D721Med (cell line): ENCODE data around the gene GNG4.

ENCODE experiments used
- DNase-seq: peaks from one replicate; pipeline ENCODE4 v3.0.0; 2011; ENCODE audit warnings: low spot score; ENCODE audit not compliant: insufficient read length
- FAIRE-seq: peaks from 2 replicates; lab custom pipeline; 2011; peaks lifted over from hg19 to GRCh38; lab: Jason Lieb, UNC
- TF ChIP-seq, protein P1 (sequence below): IDR thresholded peaks from 2 replicates; pipeline ENCODE4 v1.5.1; 2012; ENCODE audit warnings: mild to moderate bottlenecking, control low read depth; ENCODE audit not compliant: insufficient read depth; ENCODE audit errors: missing control alignments

Gene GNG4

GRCh38 chr1:235502601-235503402, 146.8 kb downstream of the GNG4 start:
- FAIRE-seq (no peak), DNase-seq (no peak)

GRCh38 chr1:235500971-235501540, 148.5 kb downstream of the GNG4 start:
- no peak for FAIRE-seq
- DNase-seq, result no peak
- TF ChIP-seq, protein P1, sequence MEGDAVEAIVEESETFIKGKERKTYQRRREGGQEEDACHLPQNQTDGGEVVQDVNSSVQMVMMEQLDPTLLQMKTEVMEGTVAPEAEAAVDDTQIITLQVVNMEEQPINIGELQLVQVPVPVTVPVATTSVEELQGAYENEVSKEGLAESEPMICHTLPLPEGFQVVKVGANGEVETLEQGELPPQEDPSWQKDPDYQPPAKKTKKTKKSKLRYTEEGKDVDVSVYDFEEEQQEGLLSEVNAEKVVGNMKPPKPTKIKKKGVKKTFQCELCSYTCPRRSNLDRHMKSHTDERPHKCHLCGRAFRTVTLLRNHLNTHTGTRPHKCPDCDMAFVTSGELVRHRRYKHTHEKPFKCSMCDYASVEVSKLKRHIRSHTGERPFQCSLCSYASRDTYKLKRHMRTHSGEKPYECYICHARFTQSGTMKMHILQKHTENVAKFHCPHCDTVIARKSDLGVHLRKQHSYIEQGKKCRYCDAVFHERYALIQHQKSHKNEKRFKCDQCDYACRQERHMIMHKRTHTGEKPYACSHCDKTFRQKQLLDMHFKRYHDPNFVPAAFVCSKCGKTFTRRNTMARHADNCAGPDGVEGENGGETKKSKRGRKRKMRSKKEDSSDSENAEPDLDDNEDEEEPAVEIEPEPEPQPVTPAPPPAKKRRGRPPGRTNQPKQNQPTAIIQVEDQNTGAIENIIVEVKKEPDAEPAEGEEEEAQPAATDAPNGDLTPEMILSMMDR, result no peak

More at GRCh38 chr1:235502601-235503402, 146.8 kb downstream of the GNG4 start:
- TF ChIP-seq, protein P1, result no peak
